ENCODE measurements around the gene ABLIM1.

ABLIM1 gene

DNA sequence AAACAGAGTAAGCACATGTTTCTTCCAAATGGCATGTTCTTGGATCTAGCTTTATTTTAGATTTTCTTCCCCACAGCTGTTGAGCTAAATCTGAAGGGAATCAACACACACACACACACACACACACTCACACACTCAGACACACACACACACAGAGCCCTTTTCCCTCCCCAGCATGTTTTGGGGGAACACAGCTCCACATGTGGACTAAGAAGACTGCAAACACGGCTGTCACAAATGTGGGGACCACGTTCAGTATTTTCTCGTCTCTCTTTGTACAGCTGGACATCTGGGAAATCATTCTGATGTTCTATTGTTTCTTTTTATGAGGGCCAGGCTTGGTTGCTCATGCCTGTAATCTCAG, 116.3 kb downstream of the ABLIM1 start:
- DNase-seq (ENCODE audit: insufficient read length, low spot score) (no peak), FAIRE-seq (peak; percentile 13)
- TF ChIP-seq SPI1 (IDR thresholded peaks at IDR 0.05; ENCODE audit: low read depth, low read length) (no peak), POLR2A (IDR thresholded peaks at IDR 0.05; ENCODE audit: low read depth, low read length) (no peak), POU2F2 (IDR thresholded peaks at IDR 0.05; ENCODE audit: low read depth, low read length) (no peak), PAX5 (IDR thresholded peaks at IDR 0.05; ENCODE audit: insufficient read depth, low read length, severe bottlenecking) (no peak), POLR2AphosphoS5 (IDR thresholded peaks at IDR 0.05; ENCODE audit: low read depth, low read length) (no peak), TAF1 (IDR thresholded peaks at IDR 0.05; ENCODE audit: low read depth, low read length) (no peak)

DNA sequence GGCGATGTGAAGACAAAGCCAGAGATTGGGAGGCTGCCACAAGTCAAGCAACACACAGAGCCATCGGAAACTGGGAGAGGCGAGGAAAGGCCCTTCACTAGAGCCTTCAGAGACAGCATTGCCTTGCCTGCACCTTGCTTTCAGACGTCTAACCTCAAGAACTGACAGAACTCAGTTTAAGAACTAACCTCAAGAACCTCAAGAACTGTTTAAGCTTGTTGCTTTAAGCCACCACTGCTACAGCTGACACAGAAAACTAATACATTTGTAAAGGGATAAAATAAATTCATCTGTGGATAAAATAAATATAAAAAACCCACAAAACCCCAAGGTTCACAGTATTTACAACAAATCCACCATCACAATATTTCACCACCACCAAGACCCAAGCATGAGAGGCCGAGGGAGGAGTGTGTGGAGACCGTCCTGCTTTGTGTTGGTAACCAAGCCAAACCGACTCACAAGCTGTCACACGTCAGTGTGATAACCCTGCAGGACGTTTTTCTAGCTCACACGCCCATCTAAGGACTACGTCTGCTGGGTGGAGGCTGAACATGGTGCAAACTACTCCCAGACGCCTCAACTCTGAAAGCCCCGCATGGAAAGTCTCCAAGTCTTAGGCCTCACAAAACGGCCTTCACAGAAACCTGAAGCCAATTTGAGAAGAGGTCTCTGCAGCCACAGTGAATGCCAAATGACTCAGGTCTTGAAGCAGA, 116.8 kb downstream of the ABLIM1 start:
- FAIRE-seq (peak; percentile 83), DNase-seq (ENCODE audit: insufficient read length, low spot score) (no peak)
- TF ChIP-seq TAF1 (IDR thresholded peaks at IDR 0.05; ENCODE audit: low read depth, low read length), result no peak
- TF ChIP-seq POU2F2 (IDR thresholded peaks at IDR 0.05; ENCODE audit: low read depth, low read length), result no peak
- no peak for TF ChIP-seq SPI1 (IDR thresholded peaks at IDR 0.05; ENCODE audit: low read depth, low read length)
- no peak for TF ChIP-seq POLR2A (IDR thresholded peaks at IDR 0.05; ENCODE audit: low read depth, low read length)
- TF ChIP-seq PAX5 (IDR thresholded peaks at IDR 0.05; ENCODE audit: insufficient read depth, low read length, severe bottlenecking), result no peak
- TF ChIP-seq POLR2AphosphoS5 (IDR thresholded peaks at IDR 0.05; ENCODE audit: low read depth, low read length), result no peak

DNA sequence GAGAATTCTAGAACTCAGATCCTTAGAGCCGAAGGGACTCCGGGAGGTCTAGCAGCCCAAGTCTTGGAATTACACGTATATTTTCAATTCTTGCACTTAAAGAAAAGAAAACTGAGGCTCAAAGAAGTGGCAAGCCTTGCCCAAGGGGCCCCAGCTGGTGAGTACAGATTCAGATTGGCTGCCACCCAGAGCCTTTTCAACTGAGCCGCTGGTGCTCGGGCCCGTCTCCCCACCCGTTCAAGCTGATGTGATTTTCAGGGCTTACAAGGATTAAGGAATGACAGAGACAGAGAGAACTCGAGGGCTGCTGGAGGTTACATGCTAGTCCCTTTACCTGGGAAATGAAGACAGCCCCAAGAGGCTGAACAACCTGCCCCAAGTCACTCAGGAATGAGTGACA, 117.8 kb downstream of the ABLIM1 start:
- TF ChIP-seq POLR2AphosphoS5 (IDR thresholded peaks at IDR 0.05; ENCODE audit: low read depth, low read length) (no peak), SPI1 (IDR thresholded peaks at IDR 0.05; ENCODE audit: low read depth, low read length) (no peak), POU2F2 (IDR thresholded peaks at IDR 0.05; ENCODE audit: low read depth, low read length) (no peak), TAF1 (IDR thresholded peaks at IDR 0.05; ENCODE audit: low read depth, low read length) (no peak), POLR2A (IDR thresholded peaks at IDR 0.05; ENCODE audit: low read depth, low read length) (no peak), PAX5 (IDR thresholded peaks at IDR 0.05; ENCODE audit: insufficient read depth, low read length, severe bottlenecking) (no peak)
- FAIRE-seq (no peak), DNase-seq (ENCODE audit: insufficient read length, low spot score) (no peak)

GRCh38 chr10:114539623-114540022, 118.5 kb downstream of the ABLIM1 start:
- FAIRE-seq (no peak), DNase-seq (ENCODE audit: insufficient read length, low spot score) (no peak)
- TF ChIP-seq POU2F2 (IDR thresholded peaks at IDR 0.05; ENCODE audit: low read depth, low read length) (no peak), PAX5 (IDR thresholded peaks at IDR 0.05; ENCODE audit: insufficient read depth, low read length, severe bottlenecking) (no peak), POLR2AphosphoS5 (IDR thresholded peaks at IDR 0.05; ENCODE audit: low read depth, low read length) (no peak), SPI1 (IDR thresholded peaks at IDR 0.05; ENCODE audit: low read depth, low read length) (no peak), POLR2A (IDR thresholded peaks at IDR 0.05; ENCODE audit: low read depth, low read length) (no peak), TAF1 (IDR thresholded peaks at IDR 0.05; ENCODE audit: low read depth, low read length) (no peak)

GRCh38 chr10:114538181-114538906, 119.7 kb downstream of the ABLIM1 start:
- peak; percentile 81 for FAIRE-seq
- no peak for TF ChIP-seq TAF1 (IDR thresholded peaks at IDR 0.05; ENCODE audit: low read depth, low read length)
- no peak for TF ChIP-seq POLR2A (IDR thresholded peaks at IDR 0.05; ENCODE audit: low read depth, low read length)
- TF ChIP-seq PAX5 (IDR thresholded peaks at IDR 0.05; ENCODE audit: insufficient read depth, low read length, severe bottlenecking), result no peak
- no peak for TF ChIP-seq POU2F2 (IDR thresholded peaks at IDR 0.05; ENCODE audit: low read depth, low read length)
- TF ChIP-seq POLR2AphosphoS5 (IDR thresholded peaks at IDR 0.05; ENCODE audit: low read depth, low read length), result no peak
- no peak for TF ChIP-seq SPI1 (IDR thresholded peaks at IDR 0.05; ENCODE audit: low read depth, low read length)
- no peak for DNase-seq (ENCODE audit: insufficient read length, low spot score)

- TF ChIP-seq POLR2A (IDR thresholded peaks at IDR 0.05; ENCODE audit: low read depth, low read length), result no peak
- no peak for TF ChIP-seq TAF1 (IDR thresholded peaks at IDR 0.05; ENCODE audit: low read depth, low read length)
- no peak for TF ChIP-seq POU2F2 (IDR thresholded peaks at IDR 0.05; ENCODE audit: low read depth, low read length)
- no peak for TF ChIP-seq SPI1 (IDR thresholded peaks at IDR 0.05; ENCODE audit: low read depth, low read length)
- no peak for TF ChIP-seq POLR2AphosphoS5 (IDR thresholded peaks at IDR 0.05; ENCODE audit: low read depth, low read length)
- no peak for TF ChIP-seq PAX5 (IDR thresholded peaks at IDR 0.05; ENCODE audit: insufficient read depth, low read length, severe bottlenecking)
- peak; percentile 35 for FAIRE-seq
- DNase-seq (ENCODE audit: insufficient read length, low spot score), result no peak
These were observed 120.3 kb downstream of the ABLIM1 start for GRCh38 chr10:114537736-114538135.

DNA sequence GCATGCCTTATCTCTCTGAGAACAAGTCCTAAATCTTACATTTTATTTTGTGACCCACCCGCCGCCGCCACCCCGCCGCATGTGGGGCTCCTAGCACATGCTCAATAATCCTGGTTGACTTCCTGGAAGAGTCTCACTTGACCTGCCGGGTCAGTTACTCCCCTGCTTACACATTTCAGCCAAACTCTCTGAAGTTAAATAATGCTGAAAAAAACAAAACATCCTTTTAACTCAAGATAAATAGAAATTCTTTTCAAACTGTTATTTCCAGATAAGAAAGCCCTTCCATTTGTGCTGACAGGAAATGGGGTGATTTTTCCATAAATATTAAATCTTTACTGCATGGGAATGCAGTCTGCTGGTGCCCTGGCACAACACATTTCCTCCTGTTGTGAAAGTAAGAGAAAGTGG, 123.5 kb downstream of the ABLIM1 start:
- DNase-seq (ENCODE audit: insufficient read length, low spot score), result no peak
- TF ChIP-seq POU2F2 (IDR thresholded peaks at IDR 0.05; ENCODE audit: low read depth, low read length), result no peak
- TF ChIP-seq TAF1 (IDR thresholded peaks at IDR 0.05; ENCODE audit: low read depth, low read length), result no peak
- no peak for TF ChIP-seq POLR2AphosphoS5 (IDR thresholded peaks at IDR 0.05; ENCODE audit: low read depth, low read length)
- TF ChIP-seq PAX5 (IDR thresholded peaks at IDR 0.05; ENCODE audit: insufficient read depth, low read length, severe bottlenecking), result no peak
- no peak for TF ChIP-seq SPI1 (IDR thresholded peaks at IDR 0.05; ENCODE audit: low read depth, low read length)
- TF ChIP-seq POLR2A (IDR thresholded peaks at IDR 0.05; ENCODE audit: low read depth, low read length), result no peak
- no peak for FAIRE-seq

DNA sequence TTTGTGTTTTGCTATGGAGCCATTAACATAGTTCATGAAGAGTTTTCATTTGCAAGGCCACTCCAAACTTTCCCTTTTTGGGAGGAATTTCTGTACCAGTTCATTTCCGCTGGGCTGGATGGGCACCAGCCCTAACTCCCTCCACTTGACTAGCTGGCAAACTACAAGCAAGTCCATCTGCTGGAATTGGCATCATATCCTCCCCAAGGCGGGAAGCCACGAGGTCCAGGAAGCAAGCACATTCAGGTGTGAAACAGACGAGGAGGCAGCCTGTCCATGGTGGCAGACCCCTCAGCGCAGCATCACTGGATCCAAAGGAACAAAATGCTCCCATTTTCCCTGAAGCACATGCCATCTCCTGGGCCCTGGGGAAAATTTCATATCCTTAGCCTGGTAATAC, 125.8 kb downstream of the ABLIM1 start:
- no peak for DNase-seq (ENCODE audit: insufficient read length, low spot score)
- no peak for FAIRE-seq
- no peak for TF ChIP-seq POU2F2 (IDR thresholded peaks at IDR 0.05; ENCODE audit: low read depth, low read length)
- no peak for TF ChIP-seq TAF1 (IDR thresholded peaks at IDR 0.05; ENCODE audit: low read depth, low read length)
- TF ChIP-seq SPI1 (IDR thresholded peaks at IDR 0.05; ENCODE audit: low read depth, low read length), result no peak
- TF ChIP-seq PAX5 (IDR thresholded peaks at IDR 0.05; ENCODE audit: insufficient read depth, low read length, severe bottlenecking), result no peak
- no peak for TF ChIP-seq POLR2AphosphoS5 (IDR thresholded peaks at IDR 0.05; ENCODE audit: low read depth, low read length)
- TF ChIP-seq POLR2A (IDR thresholded peaks at IDR 0.05; ENCODE audit: low read depth, low read length), result no peak

DNA sequence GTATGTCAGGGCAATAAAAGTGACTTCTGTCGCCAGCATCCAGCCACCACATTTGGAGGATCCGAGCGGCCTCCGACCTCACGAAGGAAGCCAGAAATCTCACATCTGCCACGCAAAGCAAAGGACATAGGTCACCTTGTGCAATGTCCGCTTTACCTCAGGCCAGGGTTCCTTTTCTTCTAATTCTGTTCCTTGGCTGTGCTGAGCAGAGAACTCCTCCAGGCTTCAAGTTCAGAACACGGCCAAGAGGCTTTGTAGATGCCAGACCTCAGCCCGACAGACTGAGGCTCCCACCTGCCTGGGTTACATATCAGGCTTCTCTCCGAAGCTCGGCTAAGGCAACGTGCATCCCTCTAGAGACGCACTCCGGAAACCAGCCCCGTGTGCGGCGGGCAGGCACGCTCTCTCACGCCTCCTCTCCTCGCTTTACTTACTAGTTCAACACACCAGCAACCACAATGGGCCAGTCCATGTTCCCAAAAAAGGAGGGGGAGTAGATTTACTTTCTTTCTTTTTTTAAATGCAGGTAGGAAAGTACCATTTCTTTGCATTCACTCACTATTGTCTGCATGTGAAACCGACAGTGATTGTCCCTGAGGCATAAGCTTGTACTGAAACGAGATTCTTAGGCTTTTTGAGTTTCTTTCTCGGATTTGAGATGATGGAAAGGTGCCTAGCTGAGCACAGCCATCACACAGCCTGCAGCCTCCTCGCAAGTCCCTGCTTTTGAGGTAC, 131.4 kb downstream of the ABLIM1 start:
- DNase-seq (ENCODE audit: insufficient read length, low spot score) (peak; percentile 63), FAIRE-seq (peak; percentile 94)
- TF ChIP-seq SPI1 (IDR thresholded peaks at IDR 0.05; ENCODE audit: low read depth, low read length) (no peak), TAF1 (IDR thresholded peaks at IDR 0.05; ENCODE audit: low read depth, low read length) (peak; percentile 73), POU2F2 (IDR thresholded peaks at IDR 0.05; ENCODE audit: low read depth, low read length) (peak; percentile 86), POLR2AphosphoS5 (IDR thresholded peaks at IDR 0.05; ENCODE audit: low read depth, low read length) (peak; percentile 84), POLR2A (IDR thresholded peaks at IDR 0.05; ENCODE audit: low read depth, low read length) (peak; percentile 83), PAX5 (IDR thresholded peaks at IDR 0.05; ENCODE audit: insufficient read depth, low read length, severe bottlenecking) (no peak)

All from GM12891 (cell line).